ENCODE results near the gene GGNBP2.

DNA sequence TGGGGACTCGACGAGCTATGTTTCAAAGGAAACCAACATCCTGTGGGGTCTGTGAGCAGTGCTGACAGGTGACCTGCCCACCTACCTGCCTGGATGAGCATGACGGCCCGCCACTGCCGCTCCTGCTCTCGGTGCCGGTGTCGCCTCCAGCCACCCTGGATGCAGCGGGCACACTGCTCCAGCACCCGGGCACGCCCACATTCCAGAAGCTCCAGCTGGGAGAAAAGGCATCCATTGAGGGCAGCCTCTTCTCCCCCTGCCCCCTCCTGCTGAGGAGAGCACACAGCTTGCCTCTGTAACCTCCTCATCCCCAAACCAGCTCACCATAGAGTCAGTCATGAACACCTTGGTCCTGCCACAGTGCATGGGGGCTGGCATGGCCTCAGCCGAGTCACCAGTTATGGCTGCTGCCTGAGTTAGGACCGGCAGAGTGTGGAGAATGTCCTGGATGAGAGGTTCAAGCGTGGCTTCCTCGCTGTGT is 43.9 kb upstream of the GGNBP2 start:
- TF ChIP-seq, protein P1, sequence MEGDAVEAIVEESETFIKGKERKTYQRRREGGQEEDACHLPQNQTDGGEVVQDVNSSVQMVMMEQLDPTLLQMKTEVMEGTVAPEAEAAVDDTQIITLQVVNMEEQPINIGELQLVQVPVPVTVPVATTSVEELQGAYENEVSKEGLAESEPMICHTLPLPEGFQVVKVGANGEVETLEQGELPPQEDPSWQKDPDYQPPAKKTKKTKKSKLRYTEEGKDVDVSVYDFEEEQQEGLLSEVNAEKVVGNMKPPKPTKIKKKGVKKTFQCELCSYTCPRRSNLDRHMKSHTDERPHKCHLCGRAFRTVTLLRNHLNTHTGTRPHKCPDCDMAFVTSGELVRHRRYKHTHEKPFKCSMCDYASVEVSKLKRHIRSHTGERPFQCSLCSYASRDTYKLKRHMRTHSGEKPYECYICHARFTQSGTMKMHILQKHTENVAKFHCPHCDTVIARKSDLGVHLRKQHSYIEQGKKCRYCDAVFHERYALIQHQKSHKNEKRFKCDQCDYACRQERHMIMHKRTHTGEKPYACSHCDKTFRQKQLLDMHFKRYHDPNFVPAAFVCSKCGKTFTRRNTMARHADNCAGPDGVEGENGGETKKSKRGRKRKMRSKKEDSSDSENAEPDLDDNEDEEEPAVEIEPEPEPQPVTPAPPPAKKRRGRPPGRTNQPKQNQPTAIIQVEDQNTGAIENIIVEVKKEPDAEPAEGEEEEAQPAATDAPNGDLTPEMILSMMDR (IDR thresholded peaks at IDR 0.05; ENCODE audit: low read depth, low read length): no peak
- no peak for TF ChIP-seq EZH2phosphoT487 (IDR thresholded peaks at IDR 0.05; ENCODE audit: low read depth)

Measured in OCI-LY3 (cell line).